Effector CD4-positive, alpha-beta T cell (primary cell): ENCODE data around the gene OSBPL6.
"Not testable (repeated sequence)": the region's sequence is repeated elsewhere in the genome, so short reads cannot be mapped to it uniquely, and the experiment has no call there.

Experiments used
- DNase-seq: peaks from one replicate; pipeline ENCODE4 v3.0.0-alpha.2; 2020

The OSBPL6 gene

DNA sequence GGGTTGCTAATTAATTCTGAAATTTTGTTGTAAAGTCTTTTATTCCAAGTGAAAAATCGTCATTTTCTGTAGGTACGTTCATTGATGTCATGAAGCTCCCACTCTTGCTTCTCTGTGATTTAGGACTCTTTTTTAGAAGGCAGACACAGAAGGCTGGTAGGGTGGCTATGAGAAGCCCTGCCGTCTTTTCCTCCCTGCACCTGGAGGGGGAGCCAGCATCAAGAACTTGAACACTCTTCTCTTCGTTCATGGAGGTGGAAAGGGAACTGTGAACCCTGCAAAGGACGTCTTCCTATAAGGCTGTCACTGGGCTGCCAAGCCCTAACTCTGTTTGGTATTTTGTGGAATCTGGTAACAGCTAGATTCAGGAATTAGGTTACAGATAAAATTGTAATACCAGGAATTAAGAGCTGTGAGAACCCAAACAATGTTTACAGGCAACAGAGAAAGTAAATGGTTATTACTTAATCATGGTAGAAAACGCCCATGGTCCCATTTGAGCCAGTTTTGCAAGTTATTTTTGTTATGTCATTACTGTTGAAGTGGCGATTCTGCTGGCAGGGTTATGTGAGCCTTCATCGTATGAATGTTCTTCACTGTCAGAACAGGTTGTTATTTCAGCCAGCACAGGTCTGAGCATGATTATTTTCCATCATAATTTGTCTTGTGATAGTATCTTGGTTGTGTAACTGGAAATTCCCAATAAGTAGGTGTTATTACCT lies 112.2 kb downstream of the OSBPL6 start:
- DNase-seq = no peak

DNA sequence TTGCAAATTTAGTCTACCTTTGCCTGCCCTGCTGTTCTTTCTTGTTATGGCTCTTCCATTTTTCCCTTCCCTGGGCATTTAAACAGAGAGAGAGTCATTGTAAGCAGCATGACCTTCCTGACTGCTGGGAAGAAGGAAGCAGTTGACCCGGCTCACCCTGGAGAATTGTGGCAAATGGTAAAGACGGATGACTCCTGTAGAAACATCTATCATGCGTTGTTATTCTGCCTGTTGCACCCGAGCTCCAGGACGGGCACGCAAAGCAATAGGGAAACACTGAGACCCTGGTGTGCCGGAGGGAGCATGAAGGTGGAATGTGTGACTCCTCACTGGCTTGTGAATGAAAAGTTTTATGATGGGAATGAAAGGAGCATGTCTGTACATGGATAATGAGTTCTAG lies 113.3 kb downstream of the OSBPL6 start:
- DNase-seq = no peak

DNA sequence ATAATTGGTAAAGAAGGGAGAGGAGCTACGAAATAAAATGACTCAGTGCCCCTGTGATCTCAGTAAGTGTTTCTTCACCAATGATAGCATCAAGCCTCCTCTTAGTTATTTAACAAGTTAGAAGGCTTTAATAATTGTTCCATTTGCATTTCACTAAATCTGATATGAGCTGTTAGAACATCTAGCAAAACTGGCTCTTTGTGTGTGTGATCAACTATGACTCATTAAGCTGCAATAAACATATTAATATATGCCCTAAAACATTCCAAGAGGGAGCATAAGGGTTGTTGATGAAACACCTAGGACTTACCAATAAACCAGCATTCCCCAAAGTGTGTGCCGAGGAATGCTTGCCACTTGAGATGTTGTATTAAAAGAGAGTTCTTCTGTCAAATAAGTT lies 115.2 kb downstream of the OSBPL6 start:
- DNase-seq = no peak

DNA sequence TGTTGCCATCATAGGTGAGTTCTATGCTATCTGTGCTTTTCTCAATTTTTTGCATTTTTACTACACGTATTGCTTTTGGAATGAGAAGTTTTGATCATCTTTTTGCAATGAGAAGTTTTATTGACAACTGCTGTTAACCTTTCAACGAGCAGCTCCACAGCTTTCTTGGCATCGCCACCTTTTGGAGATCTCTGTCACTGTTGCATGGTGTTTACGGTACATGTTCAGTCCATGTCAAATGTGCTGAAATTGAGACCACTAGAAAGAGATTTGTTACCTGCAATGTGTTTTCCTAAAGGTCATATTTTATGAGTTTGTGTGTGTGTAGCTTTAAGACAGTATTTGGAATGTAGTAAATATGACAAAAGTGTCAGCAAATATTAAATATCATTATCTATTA lies 120.8 kb downstream of the OSBPL6 start:
- no peak for DNase-seq

DNA sequence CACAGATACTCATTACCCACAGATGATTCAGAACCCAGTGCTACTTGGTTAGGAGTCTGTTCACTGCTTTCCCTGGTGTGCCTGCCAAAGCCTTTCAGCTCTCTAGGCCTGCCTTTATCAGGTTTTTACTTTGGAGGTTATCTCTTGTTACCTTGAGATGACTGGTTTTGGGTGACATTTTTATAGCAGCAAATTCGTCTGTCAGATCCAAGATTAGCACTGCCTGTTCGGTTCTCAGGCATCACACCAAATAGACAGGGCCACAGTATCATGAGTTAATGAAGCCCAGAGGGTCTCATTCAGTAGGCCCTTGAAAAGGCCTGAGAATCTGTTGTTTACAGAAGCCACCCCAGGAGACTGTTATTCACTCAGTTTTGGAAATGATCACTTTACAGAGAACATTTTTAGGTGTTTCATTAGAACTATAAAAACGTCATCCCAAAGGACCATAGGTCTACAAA lies 121.2 kb downstream of the OSBPL6 start:
- DNase-seq = no peak

DNA sequence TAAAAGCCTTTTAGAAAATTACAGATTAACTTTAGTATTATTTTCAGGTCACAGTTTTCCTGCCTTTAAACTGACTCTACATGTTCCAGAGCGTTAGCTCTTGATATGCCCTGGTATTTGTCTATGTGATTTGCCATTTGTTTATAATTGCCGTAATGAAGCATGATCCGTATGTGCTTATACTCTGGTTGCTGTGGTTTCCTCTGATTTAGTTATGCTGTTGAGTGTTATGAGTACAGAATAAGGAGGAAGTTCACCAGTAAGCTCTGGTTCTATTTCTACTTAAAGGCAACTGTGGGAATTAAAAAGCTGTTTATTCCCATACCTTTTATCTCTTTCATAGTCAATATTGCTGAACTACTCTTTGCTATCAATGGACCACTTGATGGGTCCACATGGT lies 123.5 kb downstream of the OSBPL6 start:
- DNase-seq = no peak

DNA sequence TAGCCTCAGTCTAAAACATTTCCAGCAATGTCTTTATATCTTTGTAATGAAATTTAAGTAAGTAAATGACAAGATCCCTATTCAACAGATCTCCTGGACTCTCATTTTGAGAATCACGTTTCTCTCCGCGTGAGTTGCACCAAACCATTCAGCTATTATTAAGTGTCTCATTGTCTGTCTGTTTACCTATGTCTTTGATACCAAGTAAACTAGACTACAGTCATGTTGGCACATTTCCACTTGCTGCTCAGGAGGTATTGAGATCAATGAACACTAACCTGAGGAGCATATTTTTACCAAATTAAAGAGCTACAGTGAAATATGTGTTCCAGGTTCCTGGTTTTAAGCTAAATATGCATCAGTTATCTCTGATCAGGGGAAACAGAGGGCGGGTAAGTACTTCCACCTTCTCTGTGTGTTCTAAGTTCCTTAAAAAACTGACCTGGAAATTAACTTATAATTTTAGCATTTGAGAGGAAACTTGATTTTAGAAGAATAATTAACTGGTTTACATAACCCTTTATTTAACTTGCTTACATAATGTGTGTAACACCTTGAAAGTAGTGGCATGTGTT lies 125.8 kb downstream of the OSBPL6 start:
- DNase-seq = no peak

DNA sequence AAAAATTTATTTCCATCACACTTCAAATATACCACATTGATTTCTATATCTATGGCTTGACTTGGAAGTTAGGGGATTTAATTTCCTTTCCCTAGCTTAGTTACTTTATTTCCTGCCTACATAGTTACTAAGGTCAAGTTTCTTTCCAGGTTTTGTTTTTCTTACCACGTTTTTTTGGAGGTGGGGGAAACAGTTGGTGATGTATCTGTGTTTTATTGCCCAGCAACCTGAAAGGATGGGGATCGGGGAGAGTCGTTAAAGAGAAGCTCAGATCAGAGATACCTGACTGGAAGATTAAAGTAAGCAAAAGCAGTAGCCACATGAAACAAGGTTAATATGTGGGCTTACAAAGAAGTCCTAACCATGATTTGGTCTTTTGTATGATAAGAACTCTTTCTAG lies 127.8 kb downstream of the OSBPL6 start:
- no peak for DNase-seq

DNA sequence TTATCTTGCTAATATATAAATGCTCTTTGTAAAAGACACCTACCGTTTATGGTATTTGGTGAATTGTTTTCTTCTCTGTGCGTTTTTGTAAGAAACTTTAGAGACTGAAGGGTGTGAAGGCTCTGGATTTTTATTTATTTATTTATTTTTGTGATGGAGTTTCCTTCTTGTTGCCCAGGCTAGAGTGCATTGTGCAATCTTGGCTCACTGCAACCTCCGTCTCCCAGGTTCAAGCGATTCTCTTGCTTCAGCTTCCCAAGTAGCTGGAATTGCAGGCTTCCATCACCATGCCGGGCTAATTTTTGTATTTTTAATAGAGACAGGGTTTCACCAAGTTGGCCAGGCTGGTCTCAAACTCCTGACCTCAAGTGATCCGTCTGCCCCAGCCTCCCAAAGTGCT lies 129.0 kb downstream of the OSBPL6 start:
- not testable (repeated sequence) for DNase-seq

DNA sequence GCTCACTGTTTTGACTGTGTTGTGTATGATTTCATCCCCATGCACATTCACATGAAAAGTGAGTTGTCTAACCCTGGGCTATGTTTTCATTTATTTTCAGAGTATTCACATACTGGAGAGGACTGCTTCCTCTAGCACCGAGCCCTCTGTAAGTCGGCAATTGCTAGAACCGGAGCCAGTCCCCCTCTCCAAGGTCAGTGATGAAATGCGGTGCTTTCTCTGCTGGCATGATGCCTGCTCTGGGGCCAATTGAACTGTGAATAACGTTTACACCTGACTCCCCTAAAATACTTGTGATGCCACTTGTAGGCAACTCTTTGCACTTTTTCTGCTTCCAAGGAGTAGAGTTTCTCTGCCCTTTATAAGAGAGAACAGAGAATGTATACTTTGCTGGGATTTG lies 129.8 kb downstream of the OSBPL6 start:
- DNase-seq = no peak

DNA sequence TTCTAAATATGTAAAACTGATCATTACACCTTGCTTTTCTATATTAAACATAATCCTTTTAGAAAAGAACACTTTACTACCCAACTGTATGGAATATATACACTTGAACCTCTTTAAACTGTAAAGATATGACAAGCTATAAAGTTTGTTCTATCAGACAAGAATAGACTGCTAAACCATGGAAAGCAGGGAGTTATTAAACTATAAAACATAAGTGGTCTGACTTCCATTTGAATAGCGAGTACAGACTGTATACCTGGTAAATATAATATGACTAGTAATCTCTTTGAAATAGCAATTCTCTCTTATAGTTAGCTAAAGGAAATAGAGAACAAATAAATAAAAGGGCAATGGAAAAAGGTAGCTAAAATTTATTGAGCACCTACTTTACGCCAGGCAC lies 131.0 kb downstream of the OSBPL6 start:
- DNase-seq = no peak

DNA sequence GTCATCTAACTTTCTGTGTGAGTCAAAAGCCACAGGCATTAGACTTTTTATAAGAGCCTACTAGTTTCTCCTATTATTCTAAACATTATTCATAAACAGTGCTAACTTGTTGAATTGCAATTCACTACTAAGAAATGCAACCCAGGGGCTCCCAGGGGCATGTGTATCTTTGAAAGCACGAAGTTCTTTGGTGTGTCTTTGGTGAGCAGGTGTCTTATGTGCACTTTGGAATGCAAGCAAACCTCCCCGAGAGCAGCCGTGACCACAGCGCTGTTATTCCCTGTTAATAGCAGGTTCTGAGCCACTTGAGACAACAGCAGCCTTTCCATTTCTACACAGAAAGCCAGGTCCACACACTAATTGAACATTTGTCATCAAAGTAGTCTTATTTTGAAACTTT lies 133.2 kb downstream of the OSBPL6 start:
- DNase-seq = no peak

DNA sequence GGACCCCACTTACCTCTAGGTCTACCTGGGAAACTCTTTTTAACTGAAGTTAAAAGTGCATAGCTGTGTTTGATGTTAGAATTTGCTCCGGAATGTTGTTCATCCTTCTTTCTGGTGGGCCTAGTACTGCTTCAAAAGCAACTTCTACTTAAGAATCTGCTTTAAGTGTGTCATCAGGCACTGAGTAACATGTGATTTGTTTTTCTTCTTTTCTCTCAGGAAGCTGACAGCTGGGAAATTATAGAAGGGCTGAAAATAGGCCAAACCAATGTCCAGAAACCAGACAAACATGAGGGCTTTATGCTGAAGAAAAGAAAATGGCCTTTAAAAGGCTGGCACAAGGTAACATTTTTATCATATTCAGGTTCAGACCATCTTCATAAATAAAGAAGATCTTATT lies 133.7 kb downstream of the OSBPL6 start:
- DNase-seq = no peak

DNA sequence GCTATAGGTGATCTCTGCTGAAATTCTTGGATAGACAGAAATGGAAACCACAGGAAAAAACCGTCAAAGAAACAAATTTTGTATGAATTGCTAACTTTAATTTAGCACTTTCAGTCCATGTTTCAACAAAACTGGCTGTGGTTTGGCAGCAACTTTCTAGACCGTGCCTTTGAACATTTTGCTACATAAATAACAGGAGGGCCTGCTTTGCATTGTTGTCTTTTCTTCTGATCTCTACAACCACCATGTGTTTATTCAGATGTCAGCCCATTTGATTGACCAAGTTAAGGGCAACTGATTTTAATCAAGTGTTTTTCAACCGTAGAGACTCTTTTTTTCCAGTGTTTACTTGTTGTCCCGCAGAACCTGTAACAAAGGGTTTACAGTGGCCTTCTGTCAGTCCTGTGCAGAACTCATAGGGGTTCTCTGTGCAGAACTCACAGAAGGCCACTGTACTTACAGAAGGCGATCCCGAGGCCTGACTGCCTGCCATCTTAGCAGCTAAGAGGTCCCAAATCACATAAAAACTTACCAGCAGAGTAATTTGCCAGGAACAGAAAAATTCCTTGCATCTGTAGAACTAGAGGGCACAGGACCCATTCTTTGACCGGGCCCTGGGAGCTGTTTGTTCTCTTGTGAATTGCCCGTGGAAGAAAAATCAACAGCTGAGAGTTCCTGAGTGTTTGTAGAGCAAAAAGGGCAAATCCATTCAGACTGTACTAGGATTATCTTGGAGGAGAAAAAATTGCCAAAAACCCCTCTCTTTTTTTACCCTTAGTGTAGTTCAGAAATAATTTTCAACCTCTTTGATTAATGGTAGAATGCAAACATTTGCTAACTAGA lies 136.1 kb downstream of the OSBPL6 start:
- no peak for DNase-seq

DNA sequence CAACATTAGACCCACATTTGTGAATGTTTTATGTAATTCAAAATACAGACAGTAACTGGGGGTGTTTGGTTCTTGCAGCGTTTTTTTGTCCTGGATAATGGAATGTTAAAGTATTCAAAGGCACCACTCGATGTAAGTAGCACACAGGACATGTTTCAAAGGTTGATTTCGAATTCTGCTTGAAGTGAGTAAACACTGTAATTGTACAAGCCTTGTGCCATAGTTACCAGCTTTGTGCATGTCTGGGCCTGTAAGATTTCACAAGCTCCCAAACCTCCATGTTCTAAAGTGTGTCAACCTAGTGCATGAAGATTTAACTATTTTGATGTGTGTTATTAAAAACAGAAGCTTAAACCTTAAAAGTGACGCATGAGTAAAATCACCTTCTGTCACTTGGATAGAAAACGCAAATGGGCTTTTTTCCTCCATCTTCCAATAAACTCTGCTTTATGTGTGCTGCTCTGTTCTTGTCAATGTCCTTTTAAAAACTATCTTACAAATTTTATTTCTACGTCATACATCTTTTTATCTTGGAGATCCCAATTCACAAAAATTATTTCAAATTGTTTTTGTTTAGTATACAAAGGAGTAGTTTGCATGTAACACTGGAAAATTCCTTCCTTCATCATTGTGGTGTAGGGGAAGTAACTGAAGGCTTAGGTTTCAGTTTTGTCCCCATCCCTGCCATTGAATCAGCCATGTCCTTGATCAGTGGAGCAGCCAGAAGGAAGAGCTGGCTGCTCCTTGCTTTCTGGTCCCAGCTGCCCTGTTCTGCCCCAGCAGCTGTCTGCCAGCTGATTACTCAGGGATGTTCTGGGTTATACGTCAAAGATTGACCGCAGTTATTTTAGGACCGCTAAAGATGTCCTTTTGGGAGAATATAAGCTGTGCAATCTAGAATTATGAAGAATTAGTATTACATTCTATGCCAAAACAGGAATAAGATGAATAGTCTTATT lies 137.4 kb downstream of the OSBPL6 start:
- no peak for DNase-seq

DNA sequence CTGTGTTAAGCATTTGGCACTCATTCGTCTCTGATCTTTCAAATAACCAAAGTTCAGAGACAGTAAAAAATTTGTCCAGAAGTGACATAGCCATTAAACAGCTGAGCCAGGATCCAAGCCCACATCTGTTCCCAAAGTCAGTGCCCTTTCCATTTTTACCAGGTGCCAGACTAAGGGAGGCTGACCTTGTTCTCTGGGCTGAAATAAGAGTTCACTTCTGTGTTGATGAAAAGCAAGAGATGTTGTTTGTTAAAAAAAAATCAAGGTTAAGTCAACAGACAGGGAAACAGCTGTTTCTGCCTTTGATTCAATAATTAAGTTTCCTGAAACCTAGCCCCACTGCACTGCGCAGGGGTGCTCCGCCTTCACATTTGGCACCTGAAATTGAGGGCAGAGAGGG lies 139.5 kb downstream of the OSBPL6 start:
- DNase-seq = no peak

DNA sequence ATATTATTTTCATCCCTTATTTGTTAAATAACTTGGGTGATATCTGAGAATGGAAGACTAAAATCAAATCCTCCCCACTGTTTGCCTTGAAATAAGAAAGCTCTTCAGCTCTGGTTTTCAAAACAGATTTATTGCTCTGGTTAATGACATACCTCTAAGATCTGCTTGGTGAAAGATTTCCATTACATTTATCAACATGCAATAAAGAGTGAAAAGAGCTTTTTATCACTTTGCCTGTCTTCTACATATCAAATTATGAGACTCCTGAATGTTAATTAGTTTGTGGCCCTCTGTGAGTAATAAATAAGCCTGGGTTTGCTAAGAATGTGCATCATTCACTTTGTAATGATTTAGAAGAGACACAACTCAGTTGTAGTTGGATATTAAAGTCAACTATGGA lies 140.9 kb downstream of the OSBPL6 start:
- no peak for DNase-seq

DNA sequence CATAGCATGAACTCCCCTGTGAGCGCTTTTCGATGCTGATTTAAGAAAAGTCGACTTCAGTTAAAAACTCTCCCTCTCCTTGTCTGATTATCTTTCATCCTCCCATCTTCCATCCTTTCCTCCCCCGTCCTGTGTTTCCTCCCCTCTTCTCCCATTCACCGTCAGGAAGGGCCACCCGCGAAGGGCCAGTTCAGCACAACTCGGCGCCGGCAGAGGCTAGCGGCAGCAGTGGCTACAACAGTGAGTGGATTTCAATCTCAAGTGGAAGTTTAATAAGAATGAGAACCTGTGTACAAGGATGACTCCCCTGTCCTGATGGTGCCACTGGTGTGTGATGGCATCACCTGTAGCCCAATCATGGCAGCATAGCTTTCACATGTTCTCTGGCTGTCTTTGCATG lies 149.8 kb downstream of the OSBPL6 start:
- no peak for DNase-seq

DNA sequence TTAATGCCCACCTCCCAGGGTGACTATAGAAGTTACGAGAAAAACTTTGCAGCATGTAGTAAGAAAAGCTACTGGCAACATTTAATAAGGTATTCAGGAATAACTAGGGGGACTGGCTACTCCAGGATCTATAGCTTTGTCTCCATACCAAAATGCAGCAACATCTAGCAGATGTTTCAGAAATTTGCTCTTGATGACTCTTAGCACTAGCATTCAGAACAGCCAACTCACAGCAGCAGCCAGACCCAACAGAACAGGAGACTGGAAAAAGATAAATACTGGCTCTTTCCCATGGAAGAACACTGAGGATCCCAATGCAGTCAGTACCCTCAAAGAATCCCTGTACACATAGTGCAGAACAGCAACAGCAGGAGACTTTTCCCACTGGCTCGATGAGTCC lies 151.6 kb downstream of the OSBPL6 start:
- DNase-seq = no peak

DNA sequence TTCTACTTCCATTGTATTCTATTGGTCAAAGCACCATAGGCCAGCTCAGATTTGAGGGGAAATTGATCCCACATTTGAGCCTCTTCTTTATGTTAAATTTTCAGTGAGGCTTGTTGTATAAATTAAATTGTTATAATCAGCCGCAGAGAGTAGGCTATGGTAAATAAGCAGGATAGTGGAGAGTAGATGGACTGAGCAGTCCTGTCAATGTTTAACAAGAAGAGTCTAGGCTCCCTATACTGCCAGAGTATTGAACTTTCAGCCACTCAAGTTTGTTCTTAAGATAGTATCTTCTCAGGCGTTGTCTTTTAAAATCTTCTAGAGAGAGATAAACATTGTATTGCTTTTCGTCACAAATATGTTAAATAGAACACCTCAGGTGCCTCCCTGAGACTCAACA lies 155.7 kb downstream of the OSBPL6 start:
- no peak for DNase-seq

DNA sequence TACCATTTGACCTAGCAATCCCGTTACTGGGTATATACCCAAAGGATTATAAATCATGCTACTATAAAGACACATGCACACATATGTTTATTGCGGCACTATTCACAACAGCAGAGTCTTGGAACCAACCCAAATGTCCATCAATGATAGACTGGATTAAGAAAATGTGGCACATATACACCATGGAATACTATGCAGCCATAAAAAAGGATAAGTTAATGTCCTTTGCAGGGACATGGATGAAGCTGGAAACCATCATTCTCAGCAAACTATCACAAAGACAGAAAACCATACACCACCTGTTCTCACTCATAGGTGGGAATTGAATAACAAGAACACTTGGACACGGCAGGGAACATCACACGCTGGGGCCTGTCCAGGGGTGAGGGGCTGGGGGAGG lies 163.4 kb downstream of the OSBPL6 start:
- not testable (repeated sequence) for DNase-seq

DNA sequence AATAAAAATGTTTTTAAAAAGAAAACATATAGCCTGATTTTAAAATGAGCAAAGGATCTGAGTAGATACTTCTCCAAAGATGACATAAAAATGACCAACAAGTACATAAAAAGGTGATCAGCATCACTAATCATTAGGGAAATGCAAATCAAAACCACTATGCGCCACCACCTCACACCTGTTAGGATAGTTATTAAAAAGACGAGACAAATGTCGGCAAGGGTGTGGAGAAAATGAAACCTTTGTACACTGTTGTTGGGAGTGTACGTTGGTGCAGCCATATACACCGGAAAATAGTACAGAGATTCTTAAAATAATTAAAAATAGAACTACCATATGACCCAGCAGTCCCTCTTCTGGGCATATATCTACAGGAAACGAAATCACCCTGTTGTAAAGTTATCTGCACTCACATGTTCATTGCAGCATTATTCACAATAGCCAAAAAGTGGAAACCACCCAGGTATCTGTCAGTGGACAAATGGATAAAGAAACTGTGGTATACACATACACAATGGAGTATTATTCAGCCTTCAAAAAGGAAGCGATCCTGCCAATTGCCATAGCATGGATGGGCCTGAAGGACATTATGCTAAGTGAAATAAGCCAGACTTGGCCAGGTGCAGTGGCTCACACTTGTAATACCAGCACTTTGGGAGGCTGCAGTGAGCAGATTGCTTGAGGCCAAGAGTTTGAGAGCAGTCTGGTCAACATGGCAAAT lies 165.0 kb downstream of the OSBPL6 start:
- no peak for DNase-seq
